OCI-LY3 (cell line): ENCODE data around the gene POLE4.

Experiments used
- H2AFZ ChIP-seq: fragments of 200-600, 300-600 bp; shearing (Covaris generic); 2 replicates; pipeline ENCODE4 v1.6.0; 2014; ENCODE audit warnings: antibody characterized with exemption, low read depth, low read length
- H3K27ac ChIP-seq: fragments of 200-600, 300-600 bp; sonication (generic); 2 replicates; pipeline ENCODE4 v1.5.1; 2014; ENCODE audit warnings: mild to moderate bottlenecking, low read length, moderate library complexity, mixed read lengths
- H3K27me3 ChIP-seq: fragments of 200-600, 300-600 bp; sonication (generic); 2 replicates; pipeline ENCODE4 v1.6.1; 2014; ENCODE audit warnings: low read depth, low read length, mixed read lengths
- H3K36me3 ChIP-seq: fragments of 200-600, 300-600 bp; sonication (generic); replicated peaks from 2 replicates; pipeline ENCODE3; 2014; ENCODE audit warnings: low read depth, low read length, mixed read lengths
- H3K4me1 ChIP-seq: fragments of 300-600, 200-600 bp; sonication (generic); 2 replicates; pipeline ENCODE4 v1.6.1; 2014; ENCODE audit warnings: low read length, mixed read lengths
- H3K4me2 ChIP-seq: fragments of 200-600, 300-600 bp; sonication (generic); 2 replicates; pipeline ENCODE4 v1.6.1; 2014; ENCODE audit warnings: low read length, mixed read lengths
- H3K4me3 ChIP-seq: fragments of 300-600, 200-600 bp; sonication (generic); 2 replicates; pipeline ENCODE4 v1.5.1; 2014; ENCODE audit warnings: antibody characterized with exemption, mild to moderate bottlenecking, low read length, moderate library complexity
- H3K79me2 ChIP-seq: fragments of 300-600, 200-600 bp; shearing (Covaris generic); 2 replicates; pipeline ENCODE4 v1.6.1; 2014; ENCODE audit warnings: mild to moderate bottlenecking, low read length, mixed read lengths
- H3K9ac ChIP-seq: fragments of 300-600, 200-600 bp; shearing (Covaris generic); 2 replicates; pipeline ENCODE4 v1.6.0; 2014; ENCODE audit warnings: mild to moderate bottlenecking, low read length, moderate library complexity
- H3K9me3 ChIP-seq: fragments of 200-600, 300-600 bp; shearing (Covaris generic); 2 replicates; pipeline ENCODE4 v1.6.1; 2014; ENCODE audit warnings: low read length, mixed read lengths; ENCODE audit not compliant: insufficient read depth
- H4K20me1 ChIP-seq: fragments of 200-600, 300-600 bp; sonication (generic); 2 replicates; pipeline ENCODE4 v1.6.1; 2016; ENCODE audit warnings: low read length, mixed read lengths; ENCODE audit not compliant: insufficient read depth
- EZH2phosphoT487 ChIP-seq: fragments of 200-600 bp; shearing (Covaris generic); IDR thresholded peaks from 2 replicates; pipeline ENCODE4 v1.6.1; 2018; ENCODE audit warnings: antibody characterized with exemption, mixed run types, low read depth
- TF ChIP-seq, protein P1 (sequence below): fragments of 200-600, 300-600 bp; sonication (generic); IDR thresholded peaks from 2 replicates; pipeline ENCODE4 v1.5.1; 2014; ENCODE audit warnings: antibody characterized with exemption, low read length, low read depth

POLE4 gene

DNA sequence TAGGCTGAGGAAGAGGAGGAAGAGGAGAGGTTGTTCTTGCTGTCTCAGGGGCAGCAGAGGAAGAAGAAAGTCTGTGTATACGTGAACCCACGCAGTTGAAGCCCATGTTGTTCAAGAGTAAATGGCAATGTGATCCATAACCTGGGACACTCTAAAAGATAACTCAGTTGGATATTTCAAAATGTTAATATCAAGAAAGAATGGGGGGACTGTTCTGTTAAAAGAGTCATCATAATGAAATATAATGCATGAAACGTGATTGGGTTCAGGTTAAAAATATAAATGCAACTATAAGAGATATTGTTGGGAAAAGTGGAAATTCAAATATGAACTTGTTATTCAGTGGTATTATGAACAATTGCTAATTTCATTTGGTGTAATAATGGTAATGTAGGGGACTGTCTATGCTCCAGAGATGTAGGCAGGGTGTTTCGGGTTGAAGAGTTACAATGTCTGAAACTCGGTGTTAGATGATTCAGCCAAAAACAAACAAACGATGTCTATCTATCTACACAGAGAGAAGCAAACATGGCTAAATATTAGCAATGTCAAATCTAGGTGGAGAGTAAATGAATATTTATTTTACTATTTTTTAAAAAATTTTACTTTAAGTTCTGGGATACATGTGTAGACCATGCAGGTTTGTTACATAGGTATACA, 21.1 kb upstream of the POLE4 start:
- TF ChIP-seq, protein P1, sequence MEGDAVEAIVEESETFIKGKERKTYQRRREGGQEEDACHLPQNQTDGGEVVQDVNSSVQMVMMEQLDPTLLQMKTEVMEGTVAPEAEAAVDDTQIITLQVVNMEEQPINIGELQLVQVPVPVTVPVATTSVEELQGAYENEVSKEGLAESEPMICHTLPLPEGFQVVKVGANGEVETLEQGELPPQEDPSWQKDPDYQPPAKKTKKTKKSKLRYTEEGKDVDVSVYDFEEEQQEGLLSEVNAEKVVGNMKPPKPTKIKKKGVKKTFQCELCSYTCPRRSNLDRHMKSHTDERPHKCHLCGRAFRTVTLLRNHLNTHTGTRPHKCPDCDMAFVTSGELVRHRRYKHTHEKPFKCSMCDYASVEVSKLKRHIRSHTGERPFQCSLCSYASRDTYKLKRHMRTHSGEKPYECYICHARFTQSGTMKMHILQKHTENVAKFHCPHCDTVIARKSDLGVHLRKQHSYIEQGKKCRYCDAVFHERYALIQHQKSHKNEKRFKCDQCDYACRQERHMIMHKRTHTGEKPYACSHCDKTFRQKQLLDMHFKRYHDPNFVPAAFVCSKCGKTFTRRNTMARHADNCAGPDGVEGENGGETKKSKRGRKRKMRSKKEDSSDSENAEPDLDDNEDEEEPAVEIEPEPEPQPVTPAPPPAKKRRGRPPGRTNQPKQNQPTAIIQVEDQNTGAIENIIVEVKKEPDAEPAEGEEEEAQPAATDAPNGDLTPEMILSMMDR: no peak
- no peak for TF ChIP-seq EZH2phosphoT487
- Histone ChIP-seq H3K4me1 (no peaks in the 10 kb centered on the region), H4K20me1 (no peaks in the 10 kb centered on the region), H3K79me2 (no peaks in the 10 kb centered on the region), H3K9me3 (no peaks in the 10 kb centered on the region), H2AFZ (no peak overlapping the region), H3K27ac (no peak overlapping the region), H3K27me3 (peaks cover 38% of the 10 kb centered on the region), H3K36me3 (no peaks in the 10 kb centered on the region), H3K9ac (no peak overlapping the region), H3K4me3 (no peak overlapping the region), H3K4me2 (no peak overlapping the region)

DNA sequence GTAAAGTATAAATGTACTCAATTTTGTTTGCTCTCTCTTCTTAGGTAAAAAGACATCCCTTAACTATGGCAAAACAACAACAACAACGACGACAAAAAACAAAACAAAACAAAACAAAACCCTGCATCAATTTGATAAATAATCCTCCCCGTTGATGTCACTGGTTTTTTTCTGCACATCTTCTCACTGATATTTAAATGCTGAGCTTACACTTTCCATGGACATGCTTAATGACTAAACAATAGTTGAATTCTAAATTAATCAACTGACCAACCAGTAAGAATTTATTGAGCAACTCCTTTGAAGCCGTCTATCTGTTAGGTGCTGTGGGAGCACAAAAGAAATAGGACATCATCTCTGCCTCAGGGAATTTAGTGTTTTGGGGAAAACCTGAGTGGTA, 20.2 kb upstream of the POLE4 start:
- no peak overlapping the region for H2AFZ ChIP-seq
- no peaks in the 10 kb centered on the region for H3K9me3 ChIP-seq
- peaks cover 32% of the 10 kb centered on the region for H3K27me3 ChIP-seq
- no peak overlapping the region for H3K9ac ChIP-seq
- H3K36me3 ChIP-seq: no peaks in the 10 kb centered on the region
- H3K4me3 ChIP-seq: no peak overlapping the region
- H4K20me1 ChIP-seq: no peaks in the 10 kb centered on the region
- H3K4me1 ChIP-seq: no peaks in the 10 kb centered on the region
- no peak overlapping the region for H3K4me2 ChIP-seq
- no peaks in the 10 kb centered on the region for H3K79me2 ChIP-seq
- no peak for TF ChIP-seq EZH2phosphoT487
- TF ChIP-seq, protein P1: no peak
- no peak overlapping the region for H3K27ac ChIP-seq

DNA sequence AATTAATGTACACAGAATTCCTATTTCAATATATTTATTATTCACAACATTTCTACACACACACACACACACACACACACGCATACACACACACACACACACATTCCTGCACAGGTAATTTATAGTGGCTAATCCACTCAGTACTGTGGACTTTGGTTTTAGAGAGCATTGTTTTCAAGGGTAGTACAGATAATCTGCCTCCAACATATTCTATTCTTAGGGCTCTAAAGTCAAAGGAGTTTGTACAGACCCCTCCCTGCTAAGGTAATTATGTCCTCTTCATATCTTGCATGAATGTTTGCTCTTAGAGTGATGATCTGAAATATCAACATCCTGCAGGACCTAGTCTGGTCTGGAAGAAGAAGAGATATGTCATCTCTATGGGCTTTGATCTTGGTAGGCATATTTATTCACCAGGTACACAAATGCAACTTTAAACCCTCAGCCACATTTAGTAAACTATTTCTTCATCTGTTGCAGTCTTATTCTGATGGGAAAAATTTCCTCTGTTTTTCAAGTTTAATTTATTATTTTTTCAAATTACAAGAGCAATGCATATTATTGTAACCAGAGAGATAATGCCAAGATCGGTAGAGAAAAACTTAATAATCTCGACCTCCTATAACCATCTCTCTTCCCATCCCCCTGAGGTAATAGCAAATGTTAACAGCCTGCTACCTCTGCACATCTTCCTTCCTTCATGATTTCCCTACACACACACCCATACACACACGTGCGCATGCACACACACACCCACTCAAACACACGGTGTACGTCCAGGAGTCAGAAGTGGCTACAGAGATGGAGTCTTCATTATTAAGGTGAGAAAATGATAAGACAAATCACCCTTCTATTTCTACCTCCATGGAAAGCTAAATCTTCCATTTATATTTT, 18.3 kb upstream of the POLE4 start:
- no peaks in the 10 kb centered on the region for H3K79me2 ChIP-seq
- H3K4me2 ChIP-seq: no peak overlapping the region
- no peaks in the 10 kb centered on the region for H4K20me1 ChIP-seq
- H3K4me1 ChIP-seq: peaks cover 6% of the 10 kb centered on the region
- H3K9ac ChIP-seq: no peak overlapping the region
- no peak overlapping the region for H2AFZ ChIP-seq
- TF ChIP-seq EZH2phosphoT487: no peak
- TF ChIP-seq, protein P1: no peak
- H3K4me3 ChIP-seq: no peak overlapping the region
- H3K27ac ChIP-seq: no peak overlapping the region
- H3K27me3 ChIP-seq: peaks cover 29% of the 10 kb centered on the region
- no peaks in the 10 kb centered on the region for H3K36me3 ChIP-seq
- H3K9me3 ChIP-seq: no peaks in the 10 kb centered on the region

DNA sequence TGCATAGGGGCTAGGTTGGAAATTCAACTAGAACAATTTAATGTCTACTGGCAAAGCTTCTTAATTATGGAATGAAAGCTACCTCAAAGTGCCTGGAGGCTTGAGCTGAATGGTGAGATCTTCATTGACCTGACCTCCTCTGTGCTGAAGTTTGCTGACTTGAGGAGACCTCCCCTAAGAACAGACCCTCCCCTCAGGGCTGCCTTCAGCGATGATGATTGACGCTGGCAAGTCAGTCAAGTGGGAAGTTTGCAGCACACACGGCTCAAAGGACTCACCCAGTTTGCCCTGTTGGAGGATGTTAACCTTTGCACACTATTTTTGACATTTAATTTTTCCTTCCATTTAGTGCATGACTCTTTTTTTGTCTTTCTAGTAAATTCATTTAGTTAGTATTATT, 17.2 kb upstream of the POLE4 start:
- Histone ChIP-seq H3K4me1 (peaks cover 8% of the 10 kb centered on the region), H3K4me2 (no peak overlapping the region), H3K27me3 (peaks cover 17% of the 10 kb centered on the region), H4K20me1 (no peaks in the 10 kb centered on the region), H3K27ac (no peak overlapping the region), H3K4me3 (no peak overlapping the region), H2AFZ (no peak overlapping the region), H3K9me3 (no peaks in the 10 kb centered on the region), H3K79me2 (no peaks in the 10 kb centered on the region), H3K9ac (no peak overlapping the region), H3K36me3 (no peaks in the 10 kb centered on the region)
- TF ChIP-seq, protein P1: no peak
- no peak for TF ChIP-seq EZH2phosphoT487
